K562 (cell line): ENCODE results near the gene DAP. TPM values are rescaled to one million over a fixed set of nuclear protein-coding genes. Genes with fewer than 3 reads are reported as not detected.

Experiments
- ARHGAP35 ChIP-seq: fragments of 450-650 bp; IDR thresholded peaks from 2 replicates; pipeline ENCODE4 v1.6.1; 2018; ENCODE audit not compliant: partially characterized antibody
- EP400 ChIP-seq: fragments of 450-650 bp; IDR thresholded peaks from 2 replicates; pipeline ENCODE4 v1.6.1; 2017; ENCODE audit warnings: antibody characterized with exemption, mild to moderate bottlenecking, moderate library complexity
- FOXK1 ChIP-seq: sonication (generic); formaldehyde crosslinking; IDR thresholded peaks from 2 replicates; pipeline ENCODE4 v1.8.0; 2022; ENCODE audit warnings: missing genetic modification reagents, mild to moderate bottlenecking, borderline replicate concordance
- KDM2B ChIP-seq: fragments of 250-450 bp; sonication (Bioruptor Pico); IDR thresholded peaks from 2 replicates; pipeline ENCODE4 v1.8.0; 2021; ENCODE audit warnings: mild to moderate bottlenecking, moderate library complexity
- SAP30 ChIP-seq: fragments of 200-600 bp; sonication (generic); IDR thresholded peaks from 2 replicates; pipeline ENCODE4 v1.6.1; 2012; ENCODE audit warnings: borderline replicate concordance, low read depth, mild to moderate bottlenecking, moderate library complexity, low read length, control low read depth, inconsistent platforms; ENCODE audit not compliant: insufficient read depth, poor library complexity, severe bottlenecking
- TCF3 ChIP-seq: sonication (generic); formaldehyde crosslinking; IDR thresholded peaks from 2 replicates; pipeline ENCODE4 v1.4.0; 2020; ENCODE audit warnings: mild to moderate bottlenecking, missing genetic modification reagents
- polyA plus RNA-seq, 8 experiments: library from polyadenylated mRNA; depleted of rRNA in 4 of 8; stranded (reverse) in 5 of 8; unstranded in 3 of 8; fragments of >200 nt; fragmentation: Nextera tagmentation in 2 of 8; fragmentation: Illumina TruSeq in 1 of 8; extraction: Ambion mirVana in 2 of 8; extraction: Trizol in 1 of 8; gene quantifications; 2 replicates each; pipeline versions ENCODE4 v1.2.1 to v1.2.3, GENCODE V29; 2011 to 2014; ENCODE audit warnings: inconsistent platforms in 1 of 8, missing spikeins in 1 of 8
- total RNA-seq, 7 experiments: library from RNA; depleted of rRNA in 6 of 7; stranded (reverse); fragments of >200 nt in 6 of 7; fragmentation: Illumina TruSeq in 2 of 7; extraction: Trizol in 2 of 7; gene quantifications; 2 replicates each; pipeline versions ENCODE4 v1.2.1 to v1.2.3, GENCODE V29; 2011 to 2021; ENCODE audit warnings: low replicate concordance in 1 of 7
- TF ChIP-seq, protein P1 (sequence below): fragments of 450-650 bp; IDR thresholded peaks from 2 replicates; pipeline ENCODE4 v1.6.1; 2016; ENCODE audit warnings: low read depth
- TF ChIP-seq, protein P2 (sequence below), 3 experiments: fragments of 200-800 bp in 1 of 3; fragments of 250-450 bp in 1 of 3; fragments of 450-650 bp in 1 of 3; sonication (Bioruptor Pico) in 1 of 3; sonication (Bioruptor generic) in 1 of 3; formaldehyde crosslinking in 1 of 3; IDR thresholded peaks; 2 replicates each; pipeline versions ENCODE4 v1.6.1 to v1.8.0; 2016 to 2022; ENCODE audit warnings: mild to moderate bottlenecking in 2 of 3, missing genetic modification characterization in 2 of 3, missing compliant biosample characterization in 1 of 3, moderate library complexity in 1 of 3
- TF ChIP-seq, protein P3 (sequence below): sonication (generic); formaldehyde crosslinking; IDR thresholded peaks from 2 replicates; pipeline ENCODE4 v1.9.0; 2022; ENCODE audit warnings: mild to moderate bottlenecking, missing genetic modification reagents
- TF ChIP-seq, protein P4 (sequence below), 2 experiments: fragments of 450-650 bp in 1 of 2; sonication (generic) in 1 of 2; formaldehyde crosslinking in 1 of 2; IDR thresholded peaks in 1 of 2; conservative IDR thresholded peaks in 1 of 2; 2 replicates each; pipeline versions ENCODE4 v1.6.1 to v1.8.1; 2016 to 2023; ENCODE audit warnings: mild to moderate bottlenecking in 2 of 2, moderate library complexity in 2 of 2, inconsistent platforms in 1 of 2, missing genetic modification reagents in 1 of 2

Gene DAP
- total and polyA plus RNA-seq, 9 of the 15 experiments (the other 6 are each of a cell fraction or from before 2014, with no cell fraction given): 14.1 to 151 (median 34.5) TPM

DNA sequence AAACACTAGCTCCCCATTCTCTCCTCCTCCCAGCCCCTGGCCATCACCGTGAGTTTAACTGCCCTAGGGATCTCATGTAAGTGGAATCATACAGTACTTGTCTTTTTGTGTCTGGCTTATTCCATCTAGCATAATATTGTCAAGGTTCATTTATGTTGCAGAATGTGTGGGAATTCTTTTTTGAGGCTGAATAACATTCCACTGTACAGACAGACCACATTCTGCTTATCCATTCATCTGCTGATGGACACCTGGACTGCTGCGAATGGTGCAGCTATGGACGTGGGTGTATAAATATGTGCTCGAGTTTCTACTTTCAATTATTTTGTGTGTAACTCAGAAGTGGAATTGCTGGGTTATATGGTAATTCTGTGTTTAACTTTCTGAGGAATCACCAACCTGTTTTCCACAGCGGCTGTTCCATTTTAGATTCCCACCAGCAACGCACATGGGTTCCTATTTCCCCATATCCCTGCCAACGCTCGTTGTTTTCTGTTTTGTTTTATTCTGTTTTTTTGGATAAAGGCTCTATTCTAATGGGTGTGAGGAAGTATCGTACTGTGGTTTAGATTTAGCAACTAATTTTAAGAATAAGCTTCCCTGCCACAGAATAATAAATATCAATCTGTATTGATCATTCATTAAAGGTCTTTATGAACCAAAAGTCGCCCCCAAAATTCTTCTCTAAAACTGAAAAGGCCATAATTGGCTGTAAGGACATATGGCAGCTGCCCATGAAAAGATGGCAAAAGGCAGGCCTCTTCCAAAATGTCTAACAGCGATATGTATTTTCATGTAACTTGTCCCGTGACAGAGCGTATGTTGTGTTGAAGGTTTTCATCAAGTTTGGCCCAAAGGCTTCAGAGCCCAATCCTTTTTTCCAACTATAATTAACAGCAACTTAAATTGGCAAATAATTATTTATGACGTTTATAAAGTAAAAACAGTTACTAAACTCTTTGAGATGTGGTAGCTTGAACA lies 70.3 kb downstream of the DAP start (continued):
- TF ChIP-seq, protein P1, sequence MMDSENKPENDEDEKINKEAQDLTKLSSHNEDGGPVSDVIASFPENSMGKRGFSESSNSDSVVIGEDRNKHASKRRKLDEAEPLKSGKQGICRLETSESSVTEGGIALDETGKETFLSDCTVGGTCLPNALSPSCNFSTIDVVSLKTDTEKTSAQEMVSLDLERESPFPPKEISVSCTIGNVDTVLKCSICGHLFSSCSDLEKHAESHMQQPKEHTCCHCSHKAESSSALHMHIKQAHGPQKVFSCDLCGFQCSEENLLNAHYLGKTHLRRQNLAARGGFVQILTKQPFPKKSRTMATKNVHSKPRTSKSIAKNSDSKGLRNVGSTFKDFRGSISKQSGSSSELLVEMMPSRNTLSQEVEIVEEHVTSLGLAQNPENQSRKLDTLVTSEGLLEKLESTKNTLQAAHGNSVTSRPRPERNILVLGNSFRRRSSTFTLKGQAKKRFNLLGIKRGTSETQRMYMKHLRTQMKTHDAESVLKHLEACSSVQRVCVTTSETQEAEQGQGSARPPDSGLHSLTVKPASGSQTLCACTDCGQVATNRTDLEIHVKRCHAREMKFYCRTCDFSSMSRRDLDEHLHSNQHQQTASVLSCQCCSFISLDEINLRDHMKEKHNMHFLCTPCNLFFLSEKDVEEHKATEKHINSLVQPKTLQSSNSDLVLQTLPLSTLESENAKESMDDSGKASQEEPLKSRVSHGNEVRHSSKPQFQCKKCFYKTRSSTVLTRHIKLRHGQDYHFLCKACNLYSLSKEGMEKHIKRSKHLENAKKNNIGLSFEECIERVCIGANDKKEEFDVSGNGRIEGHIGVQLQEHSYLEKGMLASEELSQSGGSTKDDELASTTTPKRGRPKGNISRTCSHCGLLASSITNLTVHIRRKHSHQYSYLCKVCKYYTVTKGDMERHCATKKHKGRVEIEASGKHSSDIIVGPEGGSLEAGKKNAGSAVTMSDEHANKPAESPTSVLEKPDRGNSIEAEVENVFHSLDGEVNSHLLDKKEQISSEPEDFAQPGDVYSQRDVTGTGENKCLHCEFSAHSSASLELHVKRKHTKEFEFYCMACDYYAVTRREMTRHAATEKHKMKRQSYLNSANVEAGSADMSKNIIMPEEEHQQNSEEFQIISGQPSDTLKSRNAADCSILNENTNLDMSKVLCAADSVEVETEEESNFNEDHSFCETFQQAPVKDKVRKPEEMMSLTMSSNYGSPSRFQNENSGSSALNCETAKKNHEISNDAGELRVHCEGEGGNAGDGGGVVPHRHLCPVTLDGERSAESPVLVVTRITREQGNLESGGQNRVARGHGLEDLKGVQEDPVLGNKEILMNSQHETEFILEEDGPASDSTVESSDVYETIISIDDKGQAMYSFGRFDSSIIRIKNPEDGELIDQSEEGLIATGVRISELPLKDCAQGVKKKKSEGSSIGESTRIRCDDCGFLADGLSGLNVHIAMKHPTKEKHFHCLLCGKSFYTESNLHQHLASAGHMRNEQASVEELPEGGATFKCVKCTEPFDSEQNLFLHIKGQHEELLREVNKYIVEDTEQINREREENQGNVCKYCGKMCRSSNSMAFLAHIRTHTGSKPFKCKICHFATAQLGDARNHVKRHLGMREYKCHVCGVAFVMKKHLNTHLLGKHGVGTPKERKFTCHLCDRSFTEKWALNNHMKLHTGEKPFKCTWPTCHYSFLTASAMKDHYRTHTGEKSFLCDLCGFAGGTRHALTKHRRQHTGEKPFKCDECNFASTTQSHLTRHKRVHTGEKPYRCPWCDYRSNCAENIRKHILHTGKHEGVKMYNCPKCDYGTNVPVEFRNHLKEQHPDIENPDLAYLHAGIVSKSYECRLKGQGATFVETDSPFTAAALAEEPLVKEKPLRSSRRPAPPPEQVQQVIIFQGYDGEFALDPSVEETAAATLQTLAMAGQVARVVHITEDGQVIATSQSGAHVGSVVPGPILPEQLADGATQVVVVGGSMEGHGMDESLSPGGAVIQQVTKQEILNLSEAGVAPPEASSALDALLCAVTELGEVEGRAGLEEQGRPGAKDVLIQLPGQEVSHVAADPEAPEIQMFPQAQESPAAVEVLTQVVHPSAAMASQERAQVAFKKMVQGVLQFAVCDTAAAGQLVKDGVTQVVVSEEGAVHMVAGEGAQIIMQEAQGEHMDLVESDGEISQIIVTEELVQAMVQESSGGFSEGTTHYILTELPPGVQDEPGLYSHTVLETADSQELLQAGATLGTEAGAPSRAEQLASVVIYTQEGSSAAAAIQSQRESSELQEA: no peak
- TF ChIP-seq SAP30 (no peak), EP400 (no peak), ARHGAP35 (no peak), KDM2B (CRISPR knock-in tag) (no peak), FOXK1 (CRISPR knock-in tag) (no peak), TCF3 (CRISPR knock-in tag) (no peak)
- TF ChIP-seq, protein P2, sequence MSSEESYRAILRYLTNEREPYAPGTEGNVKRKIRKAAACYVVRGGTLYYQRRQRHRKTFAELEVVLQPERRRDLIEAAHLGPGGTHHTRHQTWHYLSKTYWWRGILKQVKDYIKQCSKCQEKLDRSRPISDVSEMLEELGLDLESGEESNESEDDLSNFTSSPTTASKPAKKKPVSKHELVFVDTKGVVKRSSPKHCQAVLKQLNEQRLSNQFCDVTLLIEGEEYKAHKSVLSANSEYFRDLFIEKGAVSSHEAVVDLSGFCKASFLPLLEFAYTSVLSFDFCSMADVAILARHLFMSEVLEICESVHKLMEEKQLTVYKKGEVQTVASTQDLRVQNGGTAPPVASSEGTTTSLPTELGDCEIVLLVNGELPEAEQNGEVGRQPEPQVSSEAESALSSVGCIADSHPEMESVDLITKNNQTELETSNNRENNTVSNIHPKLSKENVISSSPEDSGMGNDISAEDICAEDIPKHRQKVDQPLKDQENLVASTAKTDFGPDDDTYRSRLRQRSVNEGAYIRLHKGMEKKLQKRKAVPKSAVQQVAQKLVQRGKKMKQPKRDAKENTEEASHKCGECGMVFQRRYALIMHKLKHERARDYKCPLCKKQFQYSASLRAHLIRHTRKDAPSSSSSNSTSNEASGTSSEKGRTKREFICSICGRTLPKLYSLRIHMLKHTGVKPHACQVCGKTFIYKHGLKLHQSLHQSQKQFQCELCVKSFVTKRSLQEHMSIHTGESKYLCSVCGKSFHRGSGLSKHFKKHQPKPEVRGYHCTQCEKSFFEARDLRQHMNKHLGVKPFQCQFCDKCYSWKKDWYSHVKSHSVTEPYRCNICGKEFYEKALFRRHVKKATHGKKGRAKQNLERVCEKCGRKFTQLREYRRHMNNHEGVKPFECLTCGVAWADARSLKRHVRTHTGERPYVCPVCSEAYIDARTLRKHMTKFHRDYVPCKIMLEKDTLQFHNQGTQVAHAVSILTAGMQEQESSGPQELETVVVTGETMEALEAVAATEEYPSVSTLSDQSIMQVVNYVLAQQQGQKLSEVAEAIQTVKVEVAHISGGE (CRISPR knock-in tag; IDR thresholded peaks at IDR 0.05): no peak
- TF ChIP-seq, protein P3, sequence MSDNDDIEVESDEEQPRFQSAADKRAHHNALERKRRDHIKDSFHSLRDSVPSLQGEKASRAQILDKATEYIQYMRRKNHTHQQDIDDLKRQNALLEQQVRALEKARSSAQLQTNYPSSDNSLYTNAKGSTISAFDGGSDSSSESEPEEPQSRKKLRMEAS: no peak
- TF ChIP-seq, protein P4, sequence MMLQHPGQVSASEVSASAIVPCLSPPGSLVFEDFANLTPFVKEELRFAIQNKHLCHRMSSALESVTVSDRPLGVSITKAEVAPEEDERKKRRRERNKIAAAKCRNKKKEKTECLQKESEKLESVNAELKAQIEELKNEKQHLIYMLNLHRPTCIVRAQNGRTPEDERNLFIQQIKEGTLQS (IDR thresholded peaks at IDR 0.05): no peak
- TF ChIP-seq, protein P4 (CRISPR knock-in tag; conservative IDR thresholded peaks at IDR 0.05): no peak
